Ishikawa (cell line): ENCODE measurements around the gene TBC1D22A.

ENCODE experiments used
- CEBPB ChIP-seq: IDR thresholded peaks from 2 replicates; pipeline ENCODE4 v1.6.1; 2012
- CREB1 ChIP-seq: IDR thresholded peaks from 2 replicates; pipeline ENCODE4 v1.6.1; 2012; ENCODE audit warnings: low read depth
- EGR1 ChIP-seq: IDR thresholded peaks from 2 replicates; pipeline ENCODE4 v1.6.1; 2012
- EP300 ChIP-seq: IDR thresholded peaks from 2 replicates; pipeline ENCODE4 v1.6.1; 2012; ENCODE audit warnings: borderline replicate concordance
- FOXM1 ChIP-seq: IDR thresholded peaks from 2 replicates; pipeline ENCODE4 v1.6.1; 2012; ENCODE audit warnings: low read depth, borderline replicate concordance
- NFIC ChIP-seq: IDR thresholded peaks from 2 replicates; pipeline ENCODE4 v1.6.1; 2012
- RAD21 ChIP-seq: IDR thresholded peaks from 2 replicates; pipeline ENCODE4 v1.6.1; 2012; ENCODE audit warnings: low read depth
- TAF1 ChIP-seq: IDR thresholded peaks from 2 replicates; pipeline ENCODE4 v1.6.1; 2012; ENCODE audit warnings: low read depth, mild to moderate bottlenecking
- TCF12 ChIP-seq: IDR thresholded peaks from 2 replicates; pipeline ENCODE4 v1.6.1; 2012; ENCODE audit warnings: low read depth
- TEAD4 ChIP-seq: IDR thresholded peaks from 2 replicates; pipeline ENCODE4 v1.6.1; 2012
- YY1 ChIP-seq: IDR thresholded peaks from 2 replicates; pipeline ENCODE4 v1.6.1; 2012; ENCODE audit warnings: low read depth
- ZBTB7A ChIP-seq: IDR thresholded peaks from 2 replicates; pipeline ENCODE4 v1.6.1; 2012; ENCODE audit warnings: low read depth
- TF ChIP-seq, protein P1 (sequence below): IDR thresholded peaks from 2 replicates; pipeline ENCODE4 v1.6.1; 2012
- TF ChIP-seq, protein P2 (sequence below): IDR thresholded peaks from 2 replicates; pipeline ENCODE4 v1.6.1; 2012; ENCODE audit warnings: low read depth, mild to moderate bottlenecking
- TF ChIP-seq, protein P3 (sequence below): IDR thresholded peaks from 2 replicates; pipeline ENCODE4 v1.6.1; 2012

TBC1D22A gene

DNA sequence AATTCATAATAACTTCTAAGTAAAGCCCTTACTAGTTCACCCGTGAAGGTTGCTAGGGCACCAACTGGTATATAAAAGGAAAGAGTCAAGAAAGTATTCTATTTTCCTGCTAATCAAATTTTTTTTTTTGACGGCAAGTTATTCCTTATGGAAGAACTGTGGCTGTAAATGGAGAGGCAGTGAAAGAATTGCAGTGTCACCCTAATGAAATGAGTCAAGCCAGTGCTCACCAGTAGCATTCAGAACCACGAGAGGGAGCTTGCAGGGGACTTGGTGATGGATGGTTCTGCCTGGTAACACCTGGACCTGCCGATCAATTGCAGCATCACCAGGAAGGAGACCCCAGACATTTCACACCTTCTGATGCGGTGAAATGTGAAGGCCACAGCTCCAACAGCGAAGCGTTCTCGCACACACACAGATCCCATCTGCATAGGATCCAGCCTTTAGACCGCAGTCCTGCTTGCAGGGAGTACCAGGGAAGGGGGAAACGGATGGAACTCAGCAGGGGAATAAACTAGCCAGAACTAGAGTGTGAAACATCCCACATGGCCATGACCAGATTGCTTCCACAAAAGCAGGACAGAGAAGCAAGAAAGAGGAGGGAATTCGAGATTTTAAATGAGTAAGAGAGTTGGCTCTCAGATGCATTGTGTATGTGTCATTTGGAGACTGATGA is 326.2 kb downstream of the TBC1D22A start:
- no peak for TF ChIP-seq NFIC
- TF ChIP-seq, protein P1, sequence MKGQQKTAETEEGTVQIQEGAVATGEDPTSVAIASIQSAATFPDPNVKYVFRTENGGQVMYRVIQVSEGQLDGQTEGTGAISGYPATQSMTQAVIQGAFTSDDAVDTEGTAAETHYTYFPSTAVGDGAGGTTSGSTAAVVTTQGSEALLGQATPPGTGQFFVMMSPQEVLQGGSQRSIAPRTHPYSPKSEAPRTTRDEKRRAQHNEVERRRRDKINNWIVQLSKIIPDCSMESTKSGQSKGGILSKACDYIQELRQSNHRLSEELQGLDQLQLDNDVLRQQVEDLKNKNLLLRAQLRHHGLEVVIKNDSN = no peak
- TF ChIP-seq TEAD4 = no peak
- TF ChIP-seq EP300 = no peak
- TF ChIP-seq CEBPB = no peak
- TF ChIP-seq RAD21 = no peak
- no peak for TF ChIP-seq TCF12
- TF ChIP-seq, protein P2, sequence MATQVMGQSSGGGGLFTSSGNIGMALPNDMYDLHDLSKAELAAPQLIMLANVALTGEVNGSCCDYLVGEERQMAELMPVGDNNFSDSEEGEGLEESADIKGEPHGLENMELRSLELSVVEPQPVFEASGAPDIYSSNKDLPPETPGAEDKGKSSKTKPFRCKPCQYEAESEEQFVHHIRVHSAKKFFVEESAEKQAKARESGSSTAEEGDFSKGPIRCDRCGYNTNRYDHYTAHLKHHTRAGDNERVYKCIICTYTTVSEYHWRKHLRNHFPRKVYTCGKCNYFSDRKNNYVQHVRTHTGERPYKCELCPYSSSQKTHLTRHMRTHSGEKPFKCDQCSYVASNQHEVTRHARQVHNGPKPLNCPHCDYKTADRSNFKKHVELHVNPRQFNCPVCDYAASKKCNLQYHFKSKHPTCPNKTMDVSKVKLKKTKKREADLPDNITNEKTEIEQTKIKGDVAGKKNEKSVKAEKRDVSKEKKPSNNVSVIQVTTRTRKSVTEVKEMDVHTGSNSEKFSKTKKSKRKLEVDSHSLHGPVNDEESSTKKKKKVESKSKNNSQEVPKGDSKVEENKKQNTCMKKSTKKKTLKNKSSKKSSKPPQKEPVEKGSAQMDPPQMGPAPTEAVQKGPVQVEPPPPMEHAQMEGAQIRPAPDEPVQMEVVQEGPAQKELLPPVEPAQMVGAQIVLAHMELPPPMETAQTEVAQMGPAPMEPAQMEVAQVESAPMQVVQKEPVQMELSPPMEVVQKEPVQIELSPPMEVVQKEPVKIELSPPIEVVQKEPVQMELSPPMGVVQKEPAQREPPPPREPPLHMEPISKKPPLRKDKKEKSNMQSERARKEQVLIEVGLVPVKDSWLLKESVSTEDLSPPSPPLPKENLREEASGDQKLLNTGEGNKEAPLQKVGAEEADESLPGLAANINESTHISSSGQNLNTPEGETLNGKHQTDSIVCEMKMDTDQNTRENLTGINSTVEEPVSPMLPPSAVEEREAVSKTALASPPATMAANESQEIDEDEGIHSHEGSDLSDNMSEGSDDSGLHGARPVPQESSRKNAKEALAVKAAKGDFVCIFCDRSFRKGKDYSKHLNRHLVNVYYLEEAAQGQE = no peak
- no peak for TF ChIP-seq ZBTB7A
- no peak for TF ChIP-seq YY1
- TF ChIP-seq EGR1 = no peak
- no peak for TF ChIP-seq FOXM1
- TF ChIP-seq CREB1 = no peak
- TF ChIP-seq TAF1 = no peak
- TF ChIP-seq, protein P3, sequence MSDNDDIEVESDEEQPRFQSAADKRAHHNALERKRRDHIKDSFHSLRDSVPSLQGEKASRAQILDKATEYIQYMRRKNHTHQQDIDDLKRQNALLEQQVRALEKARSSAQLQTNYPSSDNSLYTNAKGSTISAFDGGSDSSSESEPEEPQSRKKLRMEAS = no peak

DNA sequence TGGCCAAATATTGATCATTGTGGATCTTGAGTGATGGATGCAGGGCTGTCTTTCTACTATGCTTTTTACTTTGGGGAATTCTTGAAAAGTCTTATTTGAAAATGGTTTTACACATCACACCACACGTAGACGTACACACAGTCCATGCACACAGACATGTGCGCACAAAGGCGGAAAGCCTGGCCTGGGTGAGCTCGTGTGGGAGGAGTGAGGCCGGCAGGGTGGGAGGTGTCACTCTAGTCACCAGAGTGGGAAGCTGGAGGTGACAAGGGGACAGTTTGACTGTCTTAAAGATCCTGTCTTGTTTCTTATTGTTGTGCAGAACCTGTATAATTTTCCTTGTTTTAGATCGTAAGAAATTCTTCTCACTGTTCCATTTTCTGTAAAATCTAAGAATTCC is 326.9 kb downstream of the TBC1D22A start:
- TF ChIP-seq TEAD4 (no peak), YY1 (no peak), NFIC (no peak), CEBPB (no peak), EP300 (no peak), TCF12 (no peak)
- TF ChIP-seq, protein P2 = no peak

DNA sequence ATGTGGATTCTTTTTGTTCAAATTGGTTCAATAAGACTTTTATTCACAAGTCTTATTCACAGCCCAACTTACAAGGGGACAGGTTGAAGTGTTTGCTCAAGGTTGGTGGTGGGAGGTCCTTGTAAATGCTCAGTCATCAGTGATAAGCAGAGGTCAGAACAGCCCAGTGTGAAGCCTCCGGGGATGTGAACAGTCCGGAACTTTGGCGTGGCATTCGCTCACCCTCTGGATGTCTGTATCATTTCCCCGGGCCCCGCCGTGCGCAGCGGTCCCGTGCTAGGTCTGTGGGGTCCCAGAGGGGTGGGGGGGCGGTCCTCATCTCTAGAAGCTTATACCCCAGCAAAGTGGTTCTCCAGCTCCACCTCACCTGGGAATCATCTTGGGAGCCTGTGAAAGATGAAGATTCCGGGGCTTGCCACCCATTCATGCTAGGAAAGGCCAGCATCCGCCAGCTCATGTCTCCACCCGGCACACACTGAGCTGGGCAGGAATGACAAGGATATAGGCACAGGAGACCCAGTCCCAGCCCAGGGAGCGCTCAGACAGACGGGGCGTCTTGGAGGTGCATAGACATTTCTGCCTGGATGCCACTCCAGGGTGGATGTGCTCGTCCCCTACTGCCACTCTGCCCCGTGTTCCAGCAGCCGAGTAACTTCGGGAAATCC is 327.5 kb downstream of the TBC1D22A start:
- TF ChIP-seq, protein P1 = no peak
- TF ChIP-seq FOXM1 = no peak
- no peak for TF ChIP-seq TEAD4
- no peak for TF ChIP-seq TAF1
- TF ChIP-seq, protein P2 = no peak
- TF ChIP-seq TCF12 = no peak
- TF ChIP-seq NFIC = no peak
- no peak for TF ChIP-seq YY1
- TF ChIP-seq CEBPB = no peak
- TF ChIP-seq, protein P3 = no peak
- no peak for TF ChIP-seq CREB1
- TF ChIP-seq RAD21 = no peak
- TF ChIP-seq EGR1 = no peak
- no peak for TF ChIP-seq EP300
- TF ChIP-seq ZBTB7A = no peak
